WI38 (cell line): ENCODE data around the gene TRIP11.

Source experiments
- H3K4me3 ChIP-seq: 2 replicates; pipeline ENCODE4 v1.5.1; 2011; ENCODE audit warnings: low read depth, mild to moderate bottlenecking, control low read depth, low read length
- CTCF ChIP-seq: IDR thresholded peaks from 2 replicates; pipeline ENCODE4 v1.5.1; 2012; ENCODE audit warnings: low read depth, mild to moderate bottlenecking, control low read depth, low read length

Gene TRIP11

GRCh38 chr14:92005019-92005418 is 34.8 kb downstream of the TRIP11 start:
- TF ChIP-seq CTCF: no peak
- H3K4me3 ChIP-seq: no peak overlapping the region

GRCh38 chr14:92004062-92004461 is 35.8 kb downstream of the TRIP11 start:
- no peak for TF ChIP-seq CTCF
- no peak overlapping the region for H3K4me3 ChIP-seq

- no peak overlapping the region for H3K4me3 ChIP-seq
- no peak for TF ChIP-seq CTCF
Observed at GRCh38 chr14:91998667-91999570, 40.9 kb downstream of the TRIP11 start.

- no peak overlapping the region for H3K4me3 ChIP-seq
- TF ChIP-seq CTCF: no peak
Observed at GRCh38 chr14:91997492-91997891, 42.4 kb downstream of the TRIP11 start.

GRCh38 chr14:91996948-91997371 is 42.9 kb downstream of the TRIP11 start:
- H3K4me3 ChIP-seq: no peak overlapping the region
- peak; percentile 47; the same call in 1 of the 2 replicates for TF ChIP-seq CTCF

- no peak overlapping the region for H3K4me3 ChIP-seq
- TF ChIP-seq CTCF: no peak
Observed at GRCh38 chr14:91987192-91987591, 52.7 kb downstream of the TRIP11 start.

GRCh38 chr14:91985521-91986255 is 54.2 kb downstream of the TRIP11 start:
- no peak overlapping the region for H3K4me3 ChIP-seq
- TF ChIP-seq CTCF: no peak
